HG03558 (cell line): Measurements from ENCODE around the gene OR5C1.
"Not testable (repeated sequence)": the region's sequence is repeated elsewhere in the genome, so short reads cannot be mapped to it uniquely, and the experiment has no call there.

Experiments used
- ATAC-seq: cut with Tn5 transposase; IDR thresholded peaks from one replicate; pipeline ENCODE4 v1.9.1; 2021; ENCODE audit warnings: moderate number of reproducible peaks; ENCODE audit not compliant: unreplicated experiment; ENCODE audit errors: extremely low read depth

Gene OR5C1

GRCh38 chr9:122809261-122809660, 20.5 kb downstream of the OR5C1 start:
- not testable (repeated sequence) for ATAC-seq

GRCh38 chr9:122810306-122810946, 21.7 kb downstream of the OR5C1 start:
- ATAC-seq: no peak

DNA sequence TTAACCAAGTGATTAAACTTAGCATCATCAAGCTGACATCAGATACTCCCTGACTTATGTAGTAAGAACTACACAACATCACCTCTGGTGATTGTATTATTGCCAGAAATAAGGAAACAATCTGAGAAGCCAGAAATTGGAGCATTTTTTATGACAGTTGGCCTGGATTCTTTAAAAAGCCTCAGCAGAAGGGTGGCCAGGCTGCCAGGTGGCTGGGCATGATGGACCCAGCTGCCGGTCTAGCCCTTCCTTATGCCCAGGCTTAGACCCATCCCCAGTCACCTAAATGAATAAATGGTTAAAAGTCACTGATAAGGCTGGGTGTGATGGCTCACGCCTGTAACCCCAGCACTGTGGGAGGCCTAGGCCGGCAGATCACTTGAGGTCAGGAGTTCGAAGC, 24.0 kb downstream of the OR5C1 start:
- no peak for ATAC-seq

DNA sequence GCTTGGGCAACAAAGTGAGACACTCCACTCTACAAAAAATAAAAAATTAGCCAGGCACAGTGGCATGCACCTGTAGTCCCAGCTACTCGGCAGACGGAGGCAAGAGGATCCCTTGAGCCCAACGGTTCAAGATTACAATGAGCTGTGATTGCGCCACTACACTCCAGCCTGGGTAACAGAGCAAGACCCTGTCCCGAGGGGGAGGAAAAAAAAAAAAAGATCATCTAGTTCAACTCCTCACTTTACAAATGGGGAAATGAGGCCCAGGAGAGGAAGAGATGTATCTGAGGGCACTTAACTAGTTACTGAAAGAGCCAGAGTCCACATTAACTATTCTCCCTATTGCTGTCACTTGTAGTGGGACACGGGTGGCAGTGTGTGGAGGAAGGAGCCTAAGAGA, 25.8 kb downstream of the OR5C1 start:
- ATAC-seq: no peak

DNA sequence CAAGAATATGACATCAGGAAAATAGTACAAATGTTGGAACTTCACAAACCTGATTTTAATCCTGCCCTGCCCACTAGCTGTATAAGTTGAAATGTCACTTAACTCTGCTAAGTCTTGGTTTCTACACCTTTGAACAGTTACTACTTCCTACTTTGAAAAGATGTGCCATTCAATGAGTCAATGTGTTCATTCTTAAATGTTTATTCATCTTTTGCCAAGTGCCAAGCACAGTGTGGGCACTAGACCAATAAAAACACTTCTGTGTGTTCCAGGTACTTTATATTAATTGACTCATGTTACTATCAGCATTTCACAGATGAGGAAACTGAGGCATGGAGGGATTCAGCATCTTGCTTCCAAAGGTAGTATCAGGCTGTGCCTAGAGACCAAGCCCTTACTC, 26.8 kb downstream of the OR5C1 start:
- ATAC-seq: no peak

DNA sequence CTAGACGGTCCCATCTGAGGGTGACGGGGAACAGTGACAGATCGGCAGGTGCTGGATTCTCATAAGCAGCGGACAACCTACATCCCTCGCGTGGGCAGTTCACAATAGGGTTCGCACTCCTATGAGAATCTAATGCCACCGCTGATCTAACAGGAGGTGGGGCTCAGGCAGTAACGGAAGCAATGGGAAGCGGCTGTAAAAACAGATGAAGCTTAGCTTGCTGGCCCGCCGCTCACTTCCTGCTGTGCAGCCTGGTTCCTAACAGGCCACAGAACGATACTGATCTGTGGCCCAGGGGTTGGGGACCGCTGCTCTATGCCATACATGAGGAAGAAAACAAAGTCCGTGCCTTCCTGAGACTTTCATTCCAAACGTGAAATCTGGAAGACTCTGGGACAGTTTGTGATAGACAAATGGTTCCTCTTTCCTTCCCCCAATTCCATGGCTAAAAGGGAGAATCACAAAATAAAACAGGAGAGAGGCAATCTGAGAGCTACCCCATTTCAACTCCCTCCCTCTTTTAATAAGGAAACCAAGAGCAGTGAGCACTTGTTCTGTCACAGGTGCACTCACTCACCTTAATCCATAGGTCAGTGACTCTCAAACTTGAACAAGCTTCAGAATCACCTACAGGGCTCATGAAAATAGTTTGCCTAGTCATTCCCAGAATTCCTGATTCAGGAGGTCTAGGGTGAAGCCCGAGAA, 27.6 kb downstream of the OR5C1 start:
- ATAC-seq: no peak

GRCh38 chr9:122819326-122819725, 30.6 kb downstream of the OR5C1 start:
- ATAC-seq: no peak

DNA sequence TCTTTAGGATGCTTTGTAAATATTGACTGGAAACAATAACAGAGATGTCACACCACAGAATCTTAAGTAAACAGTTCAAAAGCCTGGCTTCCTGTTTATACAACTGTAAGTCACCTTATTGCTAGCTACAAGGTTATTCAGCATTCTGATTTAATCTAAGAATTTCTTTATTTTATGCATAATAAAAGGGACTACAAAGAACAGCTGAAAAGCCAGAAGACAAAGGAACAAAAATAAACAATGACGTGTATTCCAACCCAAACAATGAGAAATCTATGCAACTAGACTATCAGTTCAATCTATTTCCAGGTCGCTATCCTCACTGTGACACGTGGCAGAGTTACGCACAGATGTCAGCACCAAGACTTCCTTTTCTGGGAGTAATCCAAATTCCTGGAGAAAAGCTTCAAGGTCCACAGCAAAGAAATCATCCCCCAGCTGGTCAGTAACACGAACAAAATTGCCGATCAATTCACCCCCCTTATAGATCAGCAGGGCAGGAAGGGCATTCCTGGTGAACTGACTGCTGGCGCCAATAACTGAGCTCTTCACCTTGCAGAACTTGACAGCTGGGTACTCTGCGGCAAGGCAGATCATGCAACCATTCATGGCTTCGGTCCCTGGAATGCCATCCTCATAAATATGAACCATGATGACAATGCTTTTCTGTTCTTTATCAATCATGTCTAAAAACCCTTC, 31.2 kb downstream of the OR5C1 start:
- no peak for ATAC-seq

- no peak for ATAC-seq
Measured at GRCh38 chr9:122820490-122820845, 31.7 kb downstream of the OR5C1 start.

DNA sequence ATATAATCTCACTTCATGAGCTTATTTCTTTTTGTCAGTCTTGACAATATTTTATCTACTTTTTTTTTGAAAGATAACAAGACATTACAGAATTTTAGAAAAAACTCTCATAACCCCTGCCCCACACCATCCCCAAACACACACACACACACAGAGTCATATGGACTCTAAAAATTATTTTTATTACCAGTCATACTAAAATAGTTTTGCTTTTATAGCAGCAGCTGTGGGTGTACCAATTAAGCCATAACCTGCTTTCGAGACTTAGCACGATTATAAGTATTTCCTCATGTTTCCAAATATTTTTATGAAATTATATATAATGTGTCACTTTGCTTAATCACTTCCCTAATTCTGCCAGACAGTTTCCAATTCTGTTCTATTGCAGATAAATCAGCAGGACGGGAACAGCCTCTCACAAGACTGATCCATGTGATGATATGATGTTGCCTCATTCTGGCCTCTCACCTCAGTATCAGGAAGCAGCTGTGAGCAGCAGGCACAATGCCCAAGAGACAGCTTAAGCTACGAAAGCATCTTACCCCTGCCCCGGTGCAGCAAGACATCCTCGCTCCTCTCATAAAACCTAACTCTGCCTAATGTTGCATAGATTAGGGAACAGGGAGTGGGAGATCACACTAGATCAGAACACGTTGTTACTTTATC, 32.7 kb downstream of the OR5C1 start:
- no peak for ATAC-seq

- no peak for ATAC-seq
Measured at GRCh38 chr9:122822056-122822455, 33.3 kb downstream of the OR5C1 start.

GRCh38 chr9:122822938-122823337, 34.2 kb downstream of the OR5C1 start:
- no peak for ATAC-seq

- no peak for ATAC-seq
Measured at GRCh38 chr9:122827761-122828093, 39.0 kb downstream of the OR5C1 start.

- ATAC-seq: not testable (repeated sequence)
Measured at GRCh38 chr9:122828965-122829284, 40.2 kb downstream of the OR5C1 start.

DNA sequence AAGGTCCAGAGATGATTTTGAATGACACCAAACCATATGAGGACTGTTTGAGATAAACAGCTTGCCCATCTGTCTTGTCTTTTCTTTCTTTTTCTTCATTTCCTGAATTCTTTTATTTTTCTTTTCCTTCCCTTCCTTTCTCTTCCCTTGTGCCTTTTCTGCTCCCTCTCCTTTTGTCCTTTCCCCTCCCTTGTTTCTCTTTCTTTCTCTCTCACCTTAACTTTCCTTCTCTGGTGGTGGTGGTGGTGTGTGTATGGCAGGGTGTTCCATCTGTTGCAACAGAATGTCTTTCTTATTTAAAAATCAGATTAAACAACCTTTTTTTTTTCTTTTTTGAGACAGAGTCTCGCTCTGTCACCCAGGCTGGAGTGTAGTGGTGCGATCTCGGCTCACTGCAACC, 43.5 kb downstream of the OR5C1 start:
- ATAC-seq: no peak

- no peak for ATAC-seq
Measured at GRCh38 chr9:122835313-122835731, 46.6 kb downstream of the OR5C1 start.

- ATAC-seq: no peak
Measured at GRCh38 chr9:122837266-122837850, 48.6 kb downstream of the OR5C1 start.

DNA sequence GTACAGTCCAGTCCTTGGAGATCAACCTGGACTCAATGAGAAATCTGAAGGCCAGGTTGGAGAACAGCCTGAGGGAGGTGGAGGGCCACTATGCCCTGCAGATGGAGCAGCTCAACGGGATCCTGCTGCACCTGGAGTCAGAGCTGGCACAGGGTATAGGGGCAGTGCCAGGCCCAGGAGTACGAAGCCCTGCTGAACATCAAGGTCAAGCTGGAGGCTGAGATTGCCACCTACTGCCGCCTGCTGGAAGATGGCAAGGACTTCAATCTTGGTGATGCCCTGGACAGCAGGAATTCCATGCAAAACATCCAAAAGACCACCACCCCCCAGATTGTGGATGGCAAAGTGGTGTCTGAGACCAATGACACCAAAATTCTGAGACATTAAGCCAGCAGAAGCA, 49.7 kb downstream of the OR5C1 start:
- not testable (repeated sequence) for ATAC-seq
